Fibroblast of peridontal ligament (primary cell): ENCODE measurements around the gene UPF1.

Experiments used
- DNase-seq: peaks from one replicate; pipeline ENCODE4 v3.0.0-alpha.2; 2010; ENCODE audit errors: extremely low read depth

UPF1 gene

GRCh38 chr19:18875726-18876125 lies 44.0 kb downstream of the UPF1 start:
- DNase-seq = peak; percentile 20

- no peak for DNase-seq
These were observed 45.1 kb downstream of the UPF1 start for GRCh38 chr19:18876865-18877264.

DNA sequence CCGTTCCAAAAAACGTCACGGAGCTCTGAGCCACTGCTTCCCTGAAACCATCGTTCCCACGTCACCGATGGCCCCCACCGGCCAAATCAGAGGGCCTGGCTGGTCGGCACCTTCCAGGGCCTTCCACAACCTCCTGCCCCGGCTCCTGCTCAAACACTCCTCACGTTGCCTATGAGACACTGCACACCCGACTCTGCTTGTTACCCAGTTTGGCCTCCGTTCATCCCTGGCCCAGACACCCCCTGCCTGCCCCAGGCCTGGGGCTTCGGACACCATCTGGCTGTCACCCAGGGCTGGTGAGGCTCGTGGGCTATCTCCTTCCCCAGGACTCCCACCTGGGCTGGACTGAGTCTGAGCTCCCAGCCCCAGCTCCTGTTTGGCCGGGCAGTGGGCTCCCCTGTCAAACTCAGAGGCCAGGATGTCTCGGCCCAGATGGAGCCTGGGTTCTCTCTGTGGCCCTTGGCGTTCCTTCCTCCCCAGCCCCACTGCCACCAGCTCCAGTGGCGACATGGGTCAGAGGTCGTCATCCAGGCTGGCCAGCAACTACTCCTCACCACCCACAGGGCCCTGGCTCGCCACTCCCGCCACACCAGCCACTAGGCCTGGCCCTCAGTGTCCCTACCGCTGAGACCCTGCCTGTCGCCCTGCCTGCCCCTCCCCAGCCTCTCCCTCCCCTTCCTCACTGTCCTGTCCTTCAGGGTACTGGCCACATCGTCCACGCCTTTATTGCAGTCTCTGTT lies 46.5 kb downstream of the UPF1 start:
- no peak for DNase-seq

GRCh38 chr19:18878858-18879578 lies 47.3 kb downstream of the UPF1 start:
- no peak for DNase-seq

- DNase-seq = no peak
These were observed 48.0 kb downstream of the UPF1 start for GRCh38 chr19:18879579-18880373.

- DNase-seq = no peak
These were observed 49.7 kb downstream of the UPF1 start for GRCh38 chr19:18881491-18881890.

GRCh38 chr19:18883526-18884304 lies 52.0 kb downstream of the UPF1 start:
- DNase-seq = no peak

DNA sequence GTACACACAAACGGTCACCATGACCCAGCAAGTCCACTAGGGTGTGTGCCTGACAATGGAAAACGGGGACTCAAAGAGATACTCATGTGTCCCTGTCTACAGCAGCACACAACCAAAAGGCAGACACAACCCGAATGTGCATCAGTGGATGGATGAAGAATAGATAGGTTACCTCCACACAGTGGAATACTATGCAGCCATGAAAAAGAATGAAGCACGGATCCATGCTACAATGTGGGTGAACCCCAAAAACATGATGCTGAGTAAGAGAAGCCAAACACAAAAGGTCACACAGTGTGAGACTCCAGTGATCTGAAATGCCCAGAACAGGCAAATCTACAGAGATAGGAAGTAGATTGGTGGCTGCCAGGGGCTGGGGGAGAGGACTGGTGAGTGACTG lies 55.2 kb downstream of the UPF1 start:
- DNase-seq = no peak

GRCh38 chr19:18889949-18890745 lies 58.4 kb downstream of the UPF1 start:
- DNase-seq = no peak

DNA sequence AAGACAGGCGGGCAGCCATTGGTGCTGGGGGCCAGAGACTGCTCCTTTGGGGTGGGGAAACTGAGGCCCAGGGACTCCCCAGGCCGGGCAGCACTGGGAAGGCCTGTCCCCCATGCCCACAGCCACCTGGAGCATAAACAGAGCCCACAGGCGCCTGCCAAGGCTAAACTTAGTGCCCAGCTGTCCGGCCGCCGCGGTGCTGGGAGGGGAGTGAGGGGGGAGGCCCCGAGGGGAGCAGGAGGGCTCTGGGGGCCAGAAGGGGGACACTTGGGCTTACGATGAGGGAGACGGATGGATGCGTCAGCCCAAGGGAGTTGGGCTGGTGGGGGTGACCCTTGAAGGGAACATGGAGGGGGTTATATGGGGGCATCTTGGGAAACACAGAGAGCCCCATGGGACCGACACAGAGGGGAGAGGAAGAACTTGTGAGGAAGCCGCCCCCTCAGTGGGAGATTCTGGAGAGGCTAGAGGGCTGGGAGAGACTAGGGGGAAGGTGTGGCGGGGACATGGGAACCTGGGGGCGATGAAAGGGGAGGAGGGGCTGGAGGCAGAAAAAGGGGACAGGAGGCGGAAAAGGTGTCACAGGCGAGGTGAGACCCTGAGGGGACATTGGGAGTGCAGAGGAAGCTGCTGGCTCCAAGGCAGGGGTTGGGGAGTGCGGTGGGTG lies 62.0 kb downstream of the UPF1 start:
- DNase-seq = no peak

GRCh38 chr19:18894254-18895037 lies 62.7 kb downstream of the UPF1 start:
- peak; percentile 27 for DNase-seq

DNA sequence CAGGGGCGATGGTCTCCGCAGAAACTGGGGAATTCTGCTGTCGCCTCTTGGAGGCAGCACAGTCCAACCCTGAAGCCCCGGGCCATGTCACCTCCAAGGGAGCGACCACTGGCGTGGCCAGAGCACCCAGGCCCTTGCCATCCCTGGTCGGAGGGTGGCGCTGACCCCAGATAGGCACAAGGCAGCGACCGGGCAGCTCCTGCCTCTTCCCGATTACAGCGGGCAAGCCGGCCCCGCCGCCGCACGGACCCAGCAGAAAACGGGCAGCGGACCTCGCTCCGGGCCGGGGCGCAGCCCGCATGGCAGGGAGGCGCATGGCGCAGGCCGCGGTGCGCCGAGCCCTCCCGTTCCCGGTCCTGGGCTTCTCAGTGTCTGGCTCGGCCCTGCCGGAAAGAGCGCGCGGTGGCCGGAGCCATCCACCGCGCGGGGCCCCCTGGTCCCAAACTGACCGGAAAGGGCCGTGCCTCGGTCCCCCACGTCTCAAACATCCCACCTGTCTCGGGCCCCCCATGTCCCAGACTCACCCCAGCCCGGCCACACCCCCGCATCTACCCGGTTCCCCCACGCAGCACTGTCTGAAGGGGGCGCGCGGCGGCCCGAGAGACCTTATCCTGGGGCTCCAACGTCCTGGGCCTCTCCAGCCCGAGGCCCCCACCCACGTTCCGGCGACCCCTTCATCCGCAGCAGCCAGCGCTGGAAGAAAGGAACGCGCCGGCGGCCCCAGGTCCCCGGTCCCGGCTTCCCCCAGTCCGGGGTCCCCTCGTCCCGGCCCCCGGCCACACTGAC lies 63.5 kb downstream of the UPF1 start:
- DNase-seq = peak; percentile 12

GRCh38 chr19:18895824-18896341 lies 64.1 kb downstream of the UPF1 start, which contains the start of gene CERS1:
TSS of gene CERS1 (minus strand) at chr19:18896158. CDS start at chr19:18896072, 86 bp downstream.
- no peak for DNase-seq

GRCh38 chr19:18896421-18896841 lies 64.7 kb downstream of the UPF1 start:
- DNase-seq = no peak

- no peak for DNase-seq
These were observed 65.6 kb downstream of the UPF1 start for GRCh38 chr19:18897094-18898029.

DNA sequence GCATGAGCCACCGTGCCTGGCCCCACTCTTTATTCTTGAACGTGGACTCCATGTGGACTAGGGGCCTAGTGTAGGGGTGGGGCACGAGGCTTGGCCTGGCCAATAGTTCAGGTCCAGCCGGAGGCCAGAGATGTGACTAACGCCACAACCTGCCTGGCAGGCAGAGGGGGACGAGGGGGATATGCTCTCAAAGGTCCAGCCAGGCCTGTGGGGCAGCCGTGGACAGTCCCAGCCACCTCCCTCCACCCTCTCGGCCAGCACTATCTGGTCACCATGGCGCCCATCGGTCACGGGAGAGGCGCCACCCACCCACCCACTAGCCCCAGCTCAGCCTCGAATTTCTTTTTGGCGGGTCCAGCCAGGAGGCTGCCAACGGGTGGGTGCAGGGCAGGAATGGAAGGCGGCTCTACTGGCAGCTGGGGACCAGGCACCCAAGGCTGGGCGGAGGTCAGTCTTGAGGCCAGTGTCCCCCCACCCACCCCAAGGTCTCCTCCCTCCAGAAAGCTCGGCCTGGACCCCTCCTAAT lies 66.4 kb downstream of the UPF1 start:
- no peak for DNase-seq
